ENCODE data around the gene TRPV5.

The TRPV5 gene

GRCh38 chr7:142962991-142963390 lies 29.4 kb upstream of the TRPV5 start:
- no peak for DNase-seq (ENCODE audit: low read depth)
- TF ChIP-seq CTCF (conservative IDR thresholded peaks at IDR 0.05; ENCODE audit: low read depth, low read length): no peak
- no peak overlapping the region for H3K4me3 ChIP-seq (ENCODE audit: low read depth, low read length)

- H3K4me3 ChIP-seq (ENCODE audit: low read depth, low read length): no peak within 1 kb of the TSS
- no peak for TF ChIP-seq CTCF (conservative IDR thresholded peaks at IDR 0.05; ENCODE audit: low read depth, low read length)
- DNase-seq (ENCODE audit: low read depth): no peak
Measured at GRCh38 chr7:142961973-142962926, 28.7 kb upstream of the TRPV5 start, which contains the start of gene KEL. Gene KEL, minus strand, starts transcription at chr7:142962363. Its CDS starts 157 bp downstream, at chr7:142962206.

GRCh38 chr7:142961595-142961972 lies 28.0 kb upstream of the TRPV5 start:
- H3K4me3 ChIP-seq (ENCODE audit: low read depth, low read length): no peak overlapping the region
- DNase-seq (ENCODE audit: low read depth): no peak
- no peak for TF ChIP-seq CTCF (conservative IDR thresholded peaks at IDR 0.05; ENCODE audit: low read depth, low read length)

GRCh38 chr7:142960955-142961512 lies 27.5 kb upstream of the TRPV5 start:
- no peak for DNase-seq (ENCODE audit: low read depth)
- TF ChIP-seq CTCF (conservative IDR thresholded peaks at IDR 0.05; ENCODE audit: low read depth, low read length): no peak
- H3K4me3 ChIP-seq (ENCODE audit: low read depth, low read length): no peak overlapping the region

GRCh38 chr7:142959202-142959601 lies 25.7 kb upstream of the TRPV5 start:
- no peak overlapping the region for H3K4me3 ChIP-seq (ENCODE audit: low read depth, low read length)
- DNase-seq (ENCODE audit: low read depth): no peak
- TF ChIP-seq CTCF (conservative IDR thresholded peaks at IDR 0.05; ENCODE audit: low read depth, low read length): no peak

GRCh38 chr7:142957723-142958122 lies 24.2 kb upstream of the TRPV5 start:
- no peak for TF ChIP-seq CTCF (conservative IDR thresholded peaks at IDR 0.05; ENCODE audit: low read depth, low read length)
- no peak overlapping the region for H3K4me3 ChIP-seq (ENCODE audit: low read depth, low read length)
- no peak for DNase-seq (ENCODE audit: low read depth)
